Measurements from ENCODE around the gene TMEM132A.

DNA sequence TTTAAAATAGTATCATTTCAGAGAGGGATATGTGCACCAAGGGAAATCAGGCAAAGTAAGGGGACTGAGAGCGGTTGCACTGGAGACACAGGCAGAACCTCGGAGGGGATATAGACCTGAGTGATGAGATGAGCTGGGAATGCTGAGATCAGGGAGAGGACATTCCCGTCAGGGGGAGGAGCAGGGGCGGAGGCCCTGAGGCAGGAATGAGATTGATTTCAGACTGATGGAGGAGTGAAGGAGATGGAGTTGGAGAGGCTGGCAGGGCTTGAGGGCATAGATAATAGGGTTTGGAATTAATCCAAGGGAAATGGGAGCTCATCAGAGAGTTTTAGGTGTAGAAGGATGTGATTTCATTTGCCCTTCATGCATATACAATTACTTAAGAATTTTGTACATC lies 60.4 kb downstream of the TMEM132A start:
- TF ChIP-seq, protein P1, sequence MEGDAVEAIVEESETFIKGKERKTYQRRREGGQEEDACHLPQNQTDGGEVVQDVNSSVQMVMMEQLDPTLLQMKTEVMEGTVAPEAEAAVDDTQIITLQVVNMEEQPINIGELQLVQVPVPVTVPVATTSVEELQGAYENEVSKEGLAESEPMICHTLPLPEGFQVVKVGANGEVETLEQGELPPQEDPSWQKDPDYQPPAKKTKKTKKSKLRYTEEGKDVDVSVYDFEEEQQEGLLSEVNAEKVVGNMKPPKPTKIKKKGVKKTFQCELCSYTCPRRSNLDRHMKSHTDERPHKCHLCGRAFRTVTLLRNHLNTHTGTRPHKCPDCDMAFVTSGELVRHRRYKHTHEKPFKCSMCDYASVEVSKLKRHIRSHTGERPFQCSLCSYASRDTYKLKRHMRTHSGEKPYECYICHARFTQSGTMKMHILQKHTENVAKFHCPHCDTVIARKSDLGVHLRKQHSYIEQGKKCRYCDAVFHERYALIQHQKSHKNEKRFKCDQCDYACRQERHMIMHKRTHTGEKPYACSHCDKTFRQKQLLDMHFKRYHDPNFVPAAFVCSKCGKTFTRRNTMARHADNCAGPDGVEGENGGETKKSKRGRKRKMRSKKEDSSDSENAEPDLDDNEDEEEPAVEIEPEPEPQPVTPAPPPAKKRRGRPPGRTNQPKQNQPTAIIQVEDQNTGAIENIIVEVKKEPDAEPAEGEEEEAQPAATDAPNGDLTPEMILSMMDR (IDR thresholded peaks at IDR 0.05; ENCODE audit: borderline replicate concordance, extremely low read depth, low read length, poor library complexity, severe bottlenecking): no peak
- no peak for TF ChIP-seq EZH2 (IDR thresholded peaks at IDR 0.05; ENCODE audit: borderline replicate concordance, low read depth, low read length, severe bottlenecking)

All from DND-41 (cell line).